ENCODE measurements around the gene MDM2.

DNA sequence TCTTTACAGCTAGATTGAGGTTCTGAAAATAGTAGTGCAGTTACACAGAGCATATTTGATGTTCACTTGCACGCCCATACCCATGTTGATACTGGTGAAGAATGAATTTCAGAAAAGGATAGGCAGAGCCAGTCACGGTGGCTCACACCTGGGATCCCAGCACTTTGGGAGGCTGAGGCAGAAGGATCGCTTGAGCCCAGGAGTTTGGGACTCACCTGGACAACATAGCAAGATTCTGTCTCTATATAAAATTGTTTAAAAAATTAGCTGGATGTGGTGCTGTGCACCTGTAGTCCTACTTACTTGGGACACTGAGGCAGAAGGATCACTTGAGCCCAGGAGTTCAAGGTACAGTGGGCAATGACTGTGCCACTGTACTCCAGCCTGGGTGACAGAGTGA, 56.6 kb downstream of the MDM2 start:
- TF ChIP-seq, protein P1, sequence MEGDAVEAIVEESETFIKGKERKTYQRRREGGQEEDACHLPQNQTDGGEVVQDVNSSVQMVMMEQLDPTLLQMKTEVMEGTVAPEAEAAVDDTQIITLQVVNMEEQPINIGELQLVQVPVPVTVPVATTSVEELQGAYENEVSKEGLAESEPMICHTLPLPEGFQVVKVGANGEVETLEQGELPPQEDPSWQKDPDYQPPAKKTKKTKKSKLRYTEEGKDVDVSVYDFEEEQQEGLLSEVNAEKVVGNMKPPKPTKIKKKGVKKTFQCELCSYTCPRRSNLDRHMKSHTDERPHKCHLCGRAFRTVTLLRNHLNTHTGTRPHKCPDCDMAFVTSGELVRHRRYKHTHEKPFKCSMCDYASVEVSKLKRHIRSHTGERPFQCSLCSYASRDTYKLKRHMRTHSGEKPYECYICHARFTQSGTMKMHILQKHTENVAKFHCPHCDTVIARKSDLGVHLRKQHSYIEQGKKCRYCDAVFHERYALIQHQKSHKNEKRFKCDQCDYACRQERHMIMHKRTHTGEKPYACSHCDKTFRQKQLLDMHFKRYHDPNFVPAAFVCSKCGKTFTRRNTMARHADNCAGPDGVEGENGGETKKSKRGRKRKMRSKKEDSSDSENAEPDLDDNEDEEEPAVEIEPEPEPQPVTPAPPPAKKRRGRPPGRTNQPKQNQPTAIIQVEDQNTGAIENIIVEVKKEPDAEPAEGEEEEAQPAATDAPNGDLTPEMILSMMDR (conservative IDR thresholded peaks at IDR 0.05; ENCODE audit: low read length), result no peak
- no peak for TF ChIP-seq EZH2phosphoT487 (IDR thresholded peaks at IDR 0.05; ENCODE audit: borderline replicate concordance, low read depth, low read length)

Measured in OCI-LY7 (cell line).